Thoracic aorta (tissue), 2 donors: ENCODE data around the gene TNPO1. TPM values are rescaled to one million over a fixed set of nuclear protein-coding genes. Genes with fewer than 3 reads are reported as not detected.

Source experiments
- ATAC-seq: fragments of 150-250 bp; one replicate; pipeline ENCODE4 v1.8.0; 2017; ENCODE audit warnings: low read depth; ENCODE audit not compliant: insufficient number of reproducible peaks, low FRiP score
- DNase-seq: peaks from one replicate; pipeline ENCODE4 v3.0.0-alpha.2; 2020; ENCODE audit warnings: low spot score
- H3K27ac ChIP-seq, 2 donors: fragments of 200-600 bp; sonication (generic); 1 replicate in 1 of 2; 2 replicates in 1 of 2; pipeline ENCODE4 v1.5.1; 2016; ENCODE audit warnings: mild to moderate bottlenecking in 2 of 2, moderate library complexity in 2 of 2
- H3K27me3 ChIP-seq: fragments of 200-600 bp; sonication (generic); replicated peaks from 2 replicates; pipeline ENCODE4 v1.6.0; 2016; ENCODE audit warnings: mild to moderate bottlenecking; ENCODE audit not compliant: insufficient read depth
- H3K36me3 ChIP-seq: fragments of 200-600 bp; sonication (generic); one replicate; pipeline ENCODE4 v1.5.1; 2016
- H3K4me1 ChIP-seq, 2 donors: fragments of 200-600 bp; sonication (generic); 1 replicate in 1 of 2; 2 replicates in 1 of 2; pipeline versions ENCODE4 v1.5.1 to v1.6.0; 2016; ENCODE audit warnings: low read depth in 2 of 2, mild to moderate bottlenecking in 1 of 2; ENCODE audit not compliant: control insufficient read depth in 1 of 2
- H3K4me3 ChIP-seq: fragments of 200-600 bp; sonication (generic); 2 replicates; pipeline ENCODE4 v1.5.1; 2016; ENCODE audit warnings: mild to moderate bottlenecking
- H3K9me3 ChIP-seq: fragments of 200-600 bp; sonication (generic); 2 replicates; pipeline ENCODE4 v1.5.1; 2016
- total RNA-seq, 2 donors: library from RNA; depleted of rRNA; stranded (reverse); fragments of >200 nt; gene quantifications; one replicate each; pipeline versions ENCODE4 v1.1.0 to v1.2.3, GENCODE V29; 2016
- TF ChIP-seq, protein P1 (sequence below): fragments of 200-600 bp; sonication (generic); IDR thresholded peaks from one replicate; pipeline ENCODE4 v1.5.1; 2019; ENCODE audit warnings: antibody characterized with exemption

TNPO1 gene
- total RNA-seq, 2 donors from 2014 or later: 75.8 to 150 TPM

DNA sequence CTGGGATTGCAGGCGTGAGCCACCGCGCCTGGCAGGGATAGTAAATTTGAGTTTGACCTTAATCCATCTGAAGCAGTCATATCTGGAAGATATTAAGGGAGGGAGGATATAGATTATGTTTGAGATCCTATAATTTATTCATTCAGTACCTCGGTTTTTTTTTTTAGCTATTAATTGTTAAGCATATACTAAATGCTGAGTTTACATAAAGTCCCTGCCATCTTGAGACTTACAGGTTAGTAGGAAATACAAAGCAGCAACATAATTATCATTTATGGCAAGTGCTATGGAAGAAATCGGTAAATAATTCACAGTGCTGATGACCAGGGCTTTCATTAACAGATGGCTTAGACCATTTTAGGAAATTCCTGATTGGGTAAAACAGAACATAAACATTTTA, 72.9 kb downstream of the TNPO1 start:
- peaks cover 58% of the 10 kb centered on the region for H3K36me3 ChIP-seq
- no peaks in the 10 kb centered on the region for H3K9me3 ChIP-seq
- no peaks in the 10 kb centered on the region for H3K27me3 ChIP-seq
- H3K27ac ChIP-seq: no peak overlapping the region
- no peak overlapping the region for H3K4me3 ChIP-seq
- ATAC-seq: no peak
- H3K4me1 ChIP-seq: no peaks in the 10 kb centered on the region
- TF ChIP-seq, protein P1, sequence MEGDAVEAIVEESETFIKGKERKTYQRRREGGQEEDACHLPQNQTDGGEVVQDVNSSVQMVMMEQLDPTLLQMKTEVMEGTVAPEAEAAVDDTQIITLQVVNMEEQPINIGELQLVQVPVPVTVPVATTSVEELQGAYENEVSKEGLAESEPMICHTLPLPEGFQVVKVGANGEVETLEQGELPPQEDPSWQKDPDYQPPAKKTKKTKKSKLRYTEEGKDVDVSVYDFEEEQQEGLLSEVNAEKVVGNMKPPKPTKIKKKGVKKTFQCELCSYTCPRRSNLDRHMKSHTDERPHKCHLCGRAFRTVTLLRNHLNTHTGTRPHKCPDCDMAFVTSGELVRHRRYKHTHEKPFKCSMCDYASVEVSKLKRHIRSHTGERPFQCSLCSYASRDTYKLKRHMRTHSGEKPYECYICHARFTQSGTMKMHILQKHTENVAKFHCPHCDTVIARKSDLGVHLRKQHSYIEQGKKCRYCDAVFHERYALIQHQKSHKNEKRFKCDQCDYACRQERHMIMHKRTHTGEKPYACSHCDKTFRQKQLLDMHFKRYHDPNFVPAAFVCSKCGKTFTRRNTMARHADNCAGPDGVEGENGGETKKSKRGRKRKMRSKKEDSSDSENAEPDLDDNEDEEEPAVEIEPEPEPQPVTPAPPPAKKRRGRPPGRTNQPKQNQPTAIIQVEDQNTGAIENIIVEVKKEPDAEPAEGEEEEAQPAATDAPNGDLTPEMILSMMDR: no peak
- DNase-seq: no peak

DNA sequence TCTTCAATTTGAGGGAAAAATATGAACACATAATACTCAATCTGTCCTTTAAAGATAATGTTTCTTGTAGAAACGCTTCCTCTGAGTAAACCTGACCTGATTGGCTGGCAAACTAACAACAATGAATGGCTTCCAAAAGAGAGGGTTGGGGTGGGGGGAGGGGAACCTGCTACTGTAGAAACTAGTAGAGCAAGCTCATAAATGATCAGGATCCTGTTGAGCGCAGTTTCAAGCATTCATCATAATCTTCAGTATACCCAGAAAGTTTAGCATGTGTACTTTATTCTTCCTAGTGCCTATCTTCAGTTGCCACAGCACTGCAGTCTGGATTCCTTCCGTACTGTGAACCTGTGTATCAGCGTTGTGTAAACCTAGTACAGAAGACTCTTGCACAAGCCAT, 76.4 kb downstream of the TNPO1 start:
- Histone ChIP-seq H3K27ac (no peak overlapping the region), H3K4me3 (no peak overlapping the region), H3K9me3 (no peaks in the 10 kb centered on the region), H3K27me3 (no peaks in the 10 kb centered on the region), H3K36me3 (peaks cover 67% of the 10 kb centered on the region), H3K4me1 (no peaks in the 10 kb centered on the region)
- TF ChIP-seq, protein P1: no peak
- no peak for DNase-seq
- ATAC-seq: no peak

DNA sequence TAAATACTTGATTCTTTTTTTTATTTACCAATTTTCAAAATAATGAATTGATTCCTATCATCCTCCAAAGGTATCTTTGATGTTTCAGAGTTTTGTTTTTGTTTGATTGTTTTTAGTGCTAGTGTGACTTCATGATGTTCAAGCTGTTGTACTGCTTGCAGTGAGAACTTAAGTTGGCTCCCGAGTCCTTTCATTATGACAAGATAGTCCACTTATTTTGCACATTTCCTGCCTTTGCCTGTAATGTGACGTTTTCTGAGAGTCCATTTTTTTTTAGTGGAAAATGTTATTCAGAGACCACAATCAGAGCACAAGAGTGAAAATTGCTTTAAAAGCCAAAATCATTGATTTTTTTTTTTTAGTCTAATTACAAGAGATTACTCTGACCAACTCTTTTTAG, 79.3 kb downstream of the TNPO1 start:
- Histone ChIP-seq H3K9me3 (no peaks in the 10 kb centered on the region), H3K36me3 (peaks cover 45% of the 10 kb centered on the region), H3K27me3 (no peaks in the 10 kb centered on the region), H3K4me1 (no peaks in the 10 kb centered on the region), H3K4me3 (no peak overlapping the region), H3K27ac (no peak overlapping the region)
- DNase-seq (no peak), ATAC-seq (no peak)
- TF ChIP-seq, protein P1: no peak

DNA sequence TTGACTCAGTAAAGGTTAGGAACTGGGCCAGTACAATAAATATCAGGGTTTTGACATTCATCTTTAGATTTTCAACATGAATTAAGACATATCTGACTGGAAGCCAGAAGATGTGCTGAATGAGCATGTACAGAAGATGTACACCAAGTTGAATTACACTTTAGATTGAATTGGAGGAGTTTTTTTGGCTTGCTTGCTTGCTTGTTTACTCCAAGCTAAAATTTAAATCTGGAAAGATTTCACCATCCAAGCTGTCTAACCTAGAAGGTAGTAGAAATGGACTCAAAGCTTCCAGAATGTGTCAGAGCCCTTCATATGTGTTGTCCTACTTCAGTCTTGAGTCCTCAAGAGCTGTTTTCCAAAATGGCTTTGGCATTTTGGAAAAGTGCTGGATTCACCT, 90.3 kb downstream of the TNPO1 start:
- ATAC-seq (no peak), DNase-seq (no peak)
- H3K9me3 ChIP-seq: no peaks in the 10 kb centered on the region
- H3K36me3 ChIP-seq: peaks cover 45% of the 10 kb centered on the region
- TF ChIP-seq, protein P1: no peak
- H3K4me3 ChIP-seq: no peak overlapping the region
- H3K4me1 ChIP-seq: no peaks in the 10 kb centered on the region
- H3K27me3 ChIP-seq: no peaks in the 10 kb centered on the region
- no peak overlapping the region for H3K27ac ChIP-seq

DNA sequence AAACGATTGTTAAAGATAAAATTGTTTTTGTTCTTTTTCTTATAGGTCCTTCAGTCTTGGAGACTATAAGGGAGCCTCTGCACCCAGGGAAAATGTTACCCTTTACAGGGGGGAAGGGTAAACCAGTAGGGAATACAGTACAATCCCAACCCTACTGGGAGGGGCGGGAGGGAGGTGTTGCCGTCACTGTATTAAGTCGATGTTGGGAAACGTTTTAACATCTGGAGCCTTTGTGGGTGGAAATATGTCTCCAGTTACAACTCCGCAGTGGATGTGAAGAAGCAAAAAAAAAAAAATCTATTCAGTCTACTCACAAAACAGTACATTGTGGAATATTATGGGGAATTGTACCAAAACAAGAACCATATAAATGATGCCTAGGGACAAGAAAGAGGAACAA, 92.2 kb downstream of the TNPO1 start:
- TF ChIP-seq, protein P1: no peak
- Histone ChIP-seq H3K27ac (no peak overlapping the region), H3K36me3 (peaks cover 39% of the 10 kb centered on the region), H3K4me1 (no peaks in the 10 kb centered on the region), H3K9me3 (no peaks in the 10 kb centered on the region), H3K4me3 (no peak overlapping the region), H3K27me3 (no peaks in the 10 kb centered on the region)
- ATAC-seq: no peak
- DNase-seq: no peak
